SK-N-SH treated with all-trans-retinoic acid at 6 μM for 48 hours (cell line): Measurements from ENCODE around the gene CD244.
"Not testable (repeated sequence)": the region's sequence is repeated elsewhere in the genome, so short reads cannot be mapped to it uniquely, and the experiment has no call there.

Experiments
- ATAC-seq: fragments of 200-7000 bp; cut with Tn5 transposase; 3 replicates; pipeline ENCODE4 v1.9.1; 2020; ENCODE audit warnings: mild to moderate bottlenecking, moderate library complexity
- ARNTL ChIP-seq: fragments of 450-650 bp; formaldehyde crosslinking; IDR thresholded peaks from 2 replicates; pipeline ENCODE4 v1.5.0; 2020; ENCODE audit warnings: low read depth, mild to moderate bottlenecking, moderate library complexity, borderline replicate concordance
- BACH2 ChIP-seq: fragments of 250-450 bp; sonication (Bioruptor Pico); IDR thresholded peaks from 2 replicates; pipeline ENCODE4 v1.9.0; 2021; ENCODE audit warnings: mild to moderate bottlenecking, borderline replicate concordance
- CSDC2 ChIP-seq: fragments of 250-450 bp; sonication (Bioruptor Pico); IDR thresholded peaks from 2 replicates; pipeline ENCODE4 v1.5.0; 2020; ENCODE audit warnings: mild to moderate bottlenecking, moderate library complexity
- CSRNP3 ChIP-seq: fragments of 250-450 bp; sonication (Bioruptor Pico); IDR thresholded peaks from 2 replicates; pipeline ENCODE4 v1.5.1; 2021; ENCODE audit warnings: mild to moderate bottlenecking, moderate library complexity
- GLIS3 ChIP-seq: fragments of 250-450 bp; sonication (Bioruptor Pico); IDR thresholded peaks from 2 replicates; pipeline ENCODE4 v1.5.0; 2020; ENCODE audit warnings: mild to moderate bottlenecking, moderate library complexity
- ISL1 ChIP-seq: fragments of 250-450 bp; sonication (Bioruptor Pico); IDR thresholded peaks from 2 replicates; pipeline ENCODE4 v2.1.2; 2022; ENCODE audit warnings: mild to moderate bottlenecking, moderate library complexity
- OSR1 ChIP-seq: fragments of 250-450 bp; sonication (Bioruptor Pico); IDR thresholded peaks from 2 replicates; pipeline ENCODE4 v1.8.0; 2022; ENCODE audit warnings: moderate library complexity, mild to moderate bottlenecking, inconsistent platforms
- POU6F1 ChIP-seq: fragments of 250-450 bp; sonication (Bioruptor Pico); IDR thresholded peaks from 2 replicates; pipeline ENCODE4 v1.8.0; 2021; ENCODE audit warnings: low read depth, mild to moderate bottlenecking, moderate library complexity, borderline replicate concordance
- PPARA ChIP-seq: fragments of 250-450 bp; sonication (Bioruptor Pico); IDR thresholded peaks from 2 replicates; pipeline ENCODE4 v1.5.0; 2020; ENCODE audit warnings: mild to moderate bottlenecking, borderline replicate concordance
- RARB ChIP-seq: fragments of 250-450 bp; sonication (Bioruptor Pico); IDR thresholded peaks from 2 replicates; pipeline ENCODE4 v1.8.0; 2021; ENCODE audit warnings: mild to moderate bottlenecking, moderate library complexity
- SNAI2 ChIP-seq: fragments of 250-450 bp; sonication (Bioruptor Pico); IDR thresholded peaks from 2 replicates; pipeline ENCODE4 v1.5.0; 2020; ENCODE audit warnings: mild to moderate bottlenecking, moderate library complexity
- TOX ChIP-seq: fragments of 250-450 bp; sonication (Bioruptor Pico); IDR thresholded peaks from 2 replicates; pipeline ENCODE4 v1.8.0; 2021; ENCODE audit warnings: mild to moderate bottlenecking, moderate library complexity, borderline replicate concordance
- TSHZ2 ChIP-seq: fragments of 250-450 bp; sonication (Bioruptor Pico); IDR thresholded peaks from 2 replicates; pipeline ENCODE4 v1.5.0; 2020; ENCODE audit warnings: mild to moderate bottlenecking, moderate library complexity
- ZC3H10 ChIP-seq: fragments of 250-450 bp; sonication (Bioruptor Pico); IDR thresholded peaks from 2 replicates; pipeline ENCODE4 v1.5.1; 2021; ENCODE audit warnings: mild to moderate bottlenecking, moderate library complexity
- ZFP3 ChIP-seq: fragments of 250-450 bp; sonication (Bioruptor Pico); IDR thresholded peaks from 2 replicates; pipeline ENCODE4 v1.5.0; 2020; ENCODE audit warnings: mild to moderate bottlenecking, moderate library complexity
- ZFP30 ChIP-seq: fragments of 450-650 bp; formaldehyde crosslinking; IDR thresholded peaks from 2 replicates; pipeline ENCODE4 v1.5.0; 2022; ENCODE audit warnings: mild to moderate bottlenecking, moderate library complexity
- ZNF565 ChIP-seq: fragments of 450-650 bp; formaldehyde crosslinking; conservative IDR thresholded peaks from 2 replicates; pipeline ENCODE4 v1.5.0; 2020; ENCODE audit warnings: low read depth, mild to moderate bottlenecking, moderate library complexity
- ZNF70 ChIP-seq: fragments of 450-650 bp; formaldehyde crosslinking; IDR thresholded peaks from 2 replicates; pipeline ENCODE4 v1.5.0; 2020; ENCODE audit warnings: mild to moderate bottlenecking, moderate library complexity
- ZNF8 ChIP-seq: fragments of 450-650 bp; formaldehyde crosslinking; IDR thresholded peaks from 2 replicates; pipeline ENCODE4 v1.5.0; 2020; ENCODE audit warnings: mild to moderate bottlenecking, moderate library complexity

Gene CD244

GRCh38 chr1:160900683-160901082 is 38.0 kb upstream of the CD244 start:
- not testable (repeated sequence) for ATAC-seq

- not testable (repeated sequence) for ATAC-seq
Measured at GRCh38 chr1:160894368-160895135, 31.9 kb upstream of the CD244 start.

GRCh38 chr1:160891474-160891873 is 28.8 kb upstream of the CD244 start:
- no peak for ATAC-seq
- TF ChIP-seq ZNF8 (CRISPR knock-in tag) (no peak), CSDC2 (no peak), OSR1 (no peak), ARNTL (CRISPR knock-in tag) (no peak), GLIS3 (CRISPR knock-in tag) (no peak), ZNF565 (CRISPR knock-in tag) (no peak), TOX (CRISPR knock-in tag) (no peak), ZFP3 (CRISPR knock-in tag) (no peak), SNAI2 (no peak)

GRCh38 chr1:160888926-160889325 is 26.2 kb upstream of the CD244 start:
- TF ChIP-seq GLIS3 (CRISPR knock-in tag) = no peak
- no peak for TF ChIP-seq PPARA
- TF ChIP-seq CSDC2 = no peak
- TF ChIP-seq ISL1 (CRISPR knock-in tag) = no peak
- TF ChIP-seq ARNTL (CRISPR knock-in tag) = no peak
- no peak for TF ChIP-seq CSRNP3 (CRISPR knock-in tag)
- TF ChIP-seq BACH2 = no peak
- TF ChIP-seq ZC3H10 (CRISPR knock-in tag) = no peak
- TF ChIP-seq ZNF70 (CRISPR knock-in tag) = no peak
- TF ChIP-seq TOX (CRISPR knock-in tag) = no peak
- TF ChIP-seq RARB = no peak
- TF ChIP-seq POU6F1 (CRISPR knock-in tag) = no peak
- TF ChIP-seq ZFP3 (CRISPR knock-in tag) = no peak
- TF ChIP-seq ZNF565 (CRISPR knock-in tag) = no peak
- TF ChIP-seq ZFP30 (CRISPR knock-in tag) = no peak
- TF ChIP-seq ZNF8 (CRISPR knock-in tag) = no peak
- no peak for TF ChIP-seq SNAI2
- no peak for ATAC-seq

- no peak for ATAC-seq
- no peak for TF ChIP-seq ZC3H10 (CRISPR knock-in tag)
- TF ChIP-seq TSHZ2 (CRISPR knock-in tag) = no peak
- TF ChIP-seq CSRNP3 (CRISPR knock-in tag) = no peak
- TF ChIP-seq CSDC2 = no peak
- TF ChIP-seq ZNF565 (CRISPR knock-in tag) = no peak
- no peak for TF ChIP-seq ZFP30 (CRISPR knock-in tag)
- TF ChIP-seq SNAI2 = no peak
Measured at GRCh38 chr1:160887071-160887470, 24.4 kb upstream of the CD244 start.
